ENCODE measurements around the gene SGO2.

The SGO2 gene

DNA sequence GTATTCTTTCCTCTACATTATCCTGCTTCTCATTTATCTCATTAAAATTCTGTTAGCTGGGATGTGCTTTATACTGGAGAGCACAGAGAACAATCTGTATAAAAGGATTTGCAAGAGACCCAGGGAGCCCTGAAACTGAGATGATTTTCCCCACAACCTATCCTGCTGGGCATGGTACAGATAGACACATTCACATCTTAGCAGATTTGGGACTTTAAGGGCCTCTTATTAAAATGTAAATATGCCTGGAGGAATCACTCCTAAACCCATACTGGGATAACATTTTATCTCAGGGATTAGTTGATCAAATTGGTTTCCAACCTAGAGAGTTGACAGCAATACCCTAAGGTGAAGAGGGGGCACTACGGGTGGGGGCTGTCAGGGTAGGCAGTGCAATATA is 105.3 kb downstream of the SGO2 start:
- no peak for TF ChIP-seq ZNF8 (CRISPR knock-in tag; IDR thresholded peaks at IDR 0.05)
- no peak for TF ChIP-seq ARNTL (CRISPR knock-in tag; IDR thresholded peaks at IDR 0.05; ENCODE audit: borderline replicate concordance, low read depth)
- TF ChIP-seq ZNF565 (CRISPR knock-in tag; conservative IDR thresholded peaks at IDR 0.05; ENCODE audit: low read depth): no peak
- TF ChIP-seq, protein P1, sequence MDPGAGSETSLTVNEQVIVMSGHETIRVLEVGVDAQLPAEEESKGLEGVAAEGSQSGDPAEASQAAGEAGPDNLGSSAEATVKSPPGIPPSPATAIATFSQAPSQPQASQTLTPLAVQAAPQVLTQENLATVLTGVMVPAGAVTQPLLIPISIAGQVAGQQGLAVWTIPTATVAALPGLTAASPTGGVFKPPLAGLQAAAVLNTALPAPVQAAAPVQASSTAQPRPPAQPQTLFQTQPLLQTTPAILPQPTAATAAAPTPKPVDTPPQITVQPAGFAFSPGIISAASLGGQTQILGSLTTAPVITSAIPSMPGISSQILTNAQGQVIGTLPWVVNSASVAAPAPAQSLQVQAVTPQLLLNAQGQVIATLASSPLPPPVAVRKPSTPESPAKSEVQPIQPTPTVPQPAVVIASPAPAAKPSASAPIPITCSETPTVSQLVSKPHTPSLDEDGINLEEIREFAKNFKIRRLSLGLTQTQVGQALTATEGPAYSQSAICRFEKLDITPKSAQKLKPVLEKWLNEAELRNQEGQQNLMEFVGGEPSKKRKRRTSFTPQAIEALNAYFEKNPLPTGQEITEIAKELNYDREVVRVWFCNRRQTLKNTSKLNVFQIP (CRISPR knock-in tag; IDR thresholded peaks at IDR 0.05; ENCODE audit: borderline replicate concordance, low read depth): no peak
- TF ChIP-seq, protein P2, sequence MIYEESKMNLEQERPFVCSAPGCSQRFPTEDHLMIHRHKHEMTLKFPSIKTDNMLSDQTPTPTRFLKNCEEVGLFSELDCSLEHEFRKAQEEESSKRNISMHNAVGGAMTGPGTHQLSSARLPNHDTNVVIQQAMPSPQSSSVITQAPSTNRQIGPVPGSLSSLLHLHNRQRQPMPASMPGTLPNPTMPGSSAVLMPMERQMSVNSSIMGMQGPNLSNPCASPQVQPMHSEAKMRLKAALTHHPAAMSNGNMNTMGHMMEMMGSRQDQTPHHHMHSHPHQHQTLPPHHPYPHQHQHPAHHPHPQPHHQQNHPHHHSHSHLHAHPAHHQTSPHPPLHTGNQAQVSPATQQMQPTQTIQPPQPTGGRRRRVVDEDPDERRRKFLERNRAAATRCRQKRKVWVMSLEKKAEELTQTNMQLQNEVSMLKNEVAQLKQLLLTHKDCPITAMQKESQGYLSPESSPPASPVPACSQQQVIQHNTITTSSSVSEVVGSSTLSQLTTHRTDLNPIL (CRISPR knock-in tag; IDR thresholded peaks at IDR 0.05; ENCODE audit: low read depth): no peak
- no peak for TF ChIP-seq ZFP30 (CRISPR knock-in tag; IDR thresholded peaks at IDR 0.05)
- no peak for ATAC-seq

Data from SK-N-SH treated with all-trans-retinoic acid at 6 μM for 48 hours (cell line).